ENCODE measurements around the gene DNAH1.

DNAH1 gene

GRCh38 chr3:52435246-52436101, 119.4 kb downstream of the DNAH1 start:
- DNase-seq = no peak

- DNase-seq = no peak
Observed at GRCh38 chr3:52436500-52437149, 120.5 kb downstream of the DNAH1 start.

GRCh38 chr3:52437326-52438103, 121.4 kb downstream of the DNAH1 start:
- DNase-seq = no peak

GRCh38 chr3:52438104-52438376, 121.9 kb downstream of the DNAH1 start:
- DNase-seq = no peak

- no peak for DNase-seq
Observed at GRCh38 chr3:52438579-52439425, 122.7 kb downstream of the DNAH1 start.

- no peak for DNase-seq
Observed at GRCh38 chr3:52439426-52440248, 123.5 kb downstream of the DNAH1 start.

GRCh38 chr3:52440249-52440551, 124.1 kb downstream of the DNAH1 start:
- no peak for DNase-seq

- no peak for DNase-seq
Observed at GRCh38 chr3:52440671-52441070, 124.6 kb downstream of the DNAH1 start.

GRCh38 chr3:52441091-52441771, 125.1 kb downstream of the DNAH1 start:
- no peak for DNase-seq

GRCh38 chr3:52441772-52442332, 125.7 kb downstream of the DNAH1 start:
- DNase-seq = no peak

- no peak for DNase-seq
Observed at GRCh38 chr3:52442409-52443267, 126.5 kb downstream of the DNAH1 start.

GRCh38 chr3:52443268-52443610, 127.1 kb downstream of the DNAH1 start:
- DNase-seq = no peak

GRCh38 chr3:52443791-52444687, 127.9 kb downstream of the DNAH1 start:
- no peak for DNase-seq

- DNase-seq = peak; percentile 38 to 86 (median 71)
Observed at GRCh38 chr3:52444860-52445793, 129.0 kb downstream of the DNAH1 start, which contains the start of gene SEMA3G. Gene SEMA3G, minus strand, starts transcription at chr3:52445103. Its CDS starts 76 bp downstream, at chr3:52445027.

GRCh38 chr3:52446042-52446441, 129.9 kb downstream of the DNAH1 start:
- DNase-seq = no peak

- DNase-seq = peak; percentile 39 to 73 (median 61)
Observed at GRCh38 chr3:52446631-52447511, 130.8 kb downstream of the DNAH1 start.

All from T-helper 2 cell (primary cell).